Osteoblast (primary cell): ENCODE data around the gene MYH16. TPM values are rescaled to one million over a fixed set of nuclear protein-coding genes. Genes with fewer than 3 reads are reported as not detected.
"Not testable (repeated sequence)": the region's sequence is repeated elsewhere in the genome, so short reads cannot be mapped to it uniquely, and the experiment has no call there.

Experiments
- DNase-seq: peaks from one replicate; pipeline ENCODE4 v3.0.0; 2011; ENCODE audit warnings: low spot score, mixed read lengths; ENCODE audit not compliant: insufficient read length; ENCODE audit errors: missing footprints
- H2AFZ ChIP-seq: 2 replicates; pipeline ENCODE4 v1.6.0; 2011; ENCODE audit warnings: mild to moderate bottlenecking, low read length
- H3K27ac ChIP-seq: 2 replicates; pipeline ENCODE4 v1.5.1; 2011; ENCODE audit warnings: mild to moderate bottlenecking, low read depth, low read length, moderate library complexity
- H3K27me3 ChIP-seq: 2 replicates; pipeline ENCODE4 v1.6.0; 2012; ENCODE audit warnings: mild to moderate bottlenecking, control low read depth, inconsistent platforms, low read length, moderate library complexity; ENCODE audit not compliant: insufficient read depth
- H3K36me3 ChIP-seq: 2 replicates; pipeline ENCODE4 v1.5.1; 2011; ENCODE audit warnings: mild to moderate bottlenecking, low read length, control low read depth, moderate library complexity; ENCODE audit not compliant: insufficient read depth
- H3K4me1 ChIP-seq: 2 replicates; pipeline ENCODE4 v1.5.1; 2011; ENCODE audit warnings: mild to moderate bottlenecking, low read length, control low read depth, moderate library complexity; ENCODE audit not compliant: insufficient read depth
- H3K4me2 ChIP-seq: 2 replicates; pipeline ENCODE4 v1.6.0; 2011; ENCODE audit warnings: mild to moderate bottlenecking, low read length; ENCODE audit not compliant: insufficient read depth
- H3K4me3 ChIP-seq: fragments of 200-600 bp; sonication (generic); 3 replicates; pipeline ENCODE4 v1.5.1; 2012; ENCODE audit warnings: mild to moderate bottlenecking, low read length, inconsistent platforms; ENCODE audit not compliant: insufficient read depth
- H3K79me2 ChIP-seq: 2 replicates; pipeline ENCODE4 v1.6.0; 2012; ENCODE audit warnings: mild to moderate bottlenecking, low read length, control low read depth, inconsistent platforms; ENCODE audit not compliant: insufficient read depth
- H3K9me3 ChIP-seq: 2 replicates; pipeline ENCODE4 v1.5.1; 2011; ENCODE audit warnings: low read depth, low read length, control low read depth
- H4K20me1 ChIP-seq: 2 replicates; pipeline ENCODE4 v1.6.0; 2012; ENCODE audit warnings: mild to moderate bottlenecking, low read length, control low read depth; ENCODE audit not compliant: insufficient read depth
- total RNA-seq: library from RNA; depleted of rRNA; stranded (reverse); fragments of >200 nt; gene quantifications from 2 replicates; pipeline ENCODE4 v1.2.3, GENCODE V29; 2012
- TF ChIP-seq, protein P1 (sequence below): IDR thresholded peaks from 2 replicates; pipeline ENCODE4 v1.5.1; 2011; ENCODE audit warnings: mild to moderate bottlenecking, low read depth, low read length, moderate library complexity; ENCODE audit errors: extremely low read depth

MYH16 gene
- total RNA-seq, 1 donor: not detected

DNA sequence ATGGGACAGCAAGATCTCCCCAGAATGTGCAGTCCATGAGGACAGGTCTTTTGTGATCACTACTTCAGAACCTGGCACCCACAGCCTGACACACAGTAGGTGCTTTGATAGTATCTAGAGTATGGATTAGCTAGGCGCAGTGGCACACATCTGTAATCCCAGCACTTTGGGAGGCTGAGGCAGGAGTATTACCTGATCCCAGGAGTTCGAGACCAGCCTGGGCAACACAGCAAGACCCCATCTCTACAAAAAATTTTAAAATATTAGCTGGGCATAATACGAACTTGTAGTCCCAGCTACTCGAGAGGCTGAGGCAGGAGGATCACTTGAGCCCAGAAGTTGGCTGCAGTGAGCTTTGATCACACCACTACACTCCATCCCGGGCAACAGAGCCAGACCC, 79.6 kb downstream of the MYH16 start:
- no peak overlapping the region for H3K4me3 ChIP-seq
- H2AFZ ChIP-seq: no peak overlapping the region
- TF ChIP-seq, protein P1, sequence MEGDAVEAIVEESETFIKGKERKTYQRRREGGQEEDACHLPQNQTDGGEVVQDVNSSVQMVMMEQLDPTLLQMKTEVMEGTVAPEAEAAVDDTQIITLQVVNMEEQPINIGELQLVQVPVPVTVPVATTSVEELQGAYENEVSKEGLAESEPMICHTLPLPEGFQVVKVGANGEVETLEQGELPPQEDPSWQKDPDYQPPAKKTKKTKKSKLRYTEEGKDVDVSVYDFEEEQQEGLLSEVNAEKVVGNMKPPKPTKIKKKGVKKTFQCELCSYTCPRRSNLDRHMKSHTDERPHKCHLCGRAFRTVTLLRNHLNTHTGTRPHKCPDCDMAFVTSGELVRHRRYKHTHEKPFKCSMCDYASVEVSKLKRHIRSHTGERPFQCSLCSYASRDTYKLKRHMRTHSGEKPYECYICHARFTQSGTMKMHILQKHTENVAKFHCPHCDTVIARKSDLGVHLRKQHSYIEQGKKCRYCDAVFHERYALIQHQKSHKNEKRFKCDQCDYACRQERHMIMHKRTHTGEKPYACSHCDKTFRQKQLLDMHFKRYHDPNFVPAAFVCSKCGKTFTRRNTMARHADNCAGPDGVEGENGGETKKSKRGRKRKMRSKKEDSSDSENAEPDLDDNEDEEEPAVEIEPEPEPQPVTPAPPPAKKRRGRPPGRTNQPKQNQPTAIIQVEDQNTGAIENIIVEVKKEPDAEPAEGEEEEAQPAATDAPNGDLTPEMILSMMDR: no peak
- no peak overlapping the region for H3K27ac ChIP-seq
- no peaks in the 10 kb centered on the region for H3K4me1 ChIP-seq
- peaks cover 4% of the 10 kb centered on the region for H4K20me1 ChIP-seq
- peaks cover 66% of the 10 kb centered on the region for H3K36me3 ChIP-seq
- no peaks in the 10 kb centered on the region for H3K9me3 ChIP-seq
- peaks cover 3% of the 10 kb centered on the region for H3K79me2 ChIP-seq
- H3K27me3 ChIP-seq: no peaks in the 10 kb centered on the region
- no peak for DNase-seq
- no peak overlapping the region for H3K4me2 ChIP-seq

GRCh38 chr7:99355098-99355497, 82.5 kb downstream of the MYH16 start:
- TF ChIP-seq, protein P1: no peak
- H2AFZ ChIP-seq: no peak overlapping the region
- H4K20me1 ChIP-seq: peaks cover 2% of the 10 kb centered on the region
- H3K27ac ChIP-seq: no peak overlapping the region
- H3K36me3 ChIP-seq: peaks cover 68% of the 10 kb centered on the region
- H3K9me3 ChIP-seq: no peaks in the 10 kb centered on the region
- peaks cover 6% of the 10 kb centered on the region for H3K79me2 ChIP-seq
- DNase-seq: no peak
- no peak overlapping the region for H3K4me3 ChIP-seq
- no peaks in the 10 kb centered on the region for H3K27me3 ChIP-seq
- H3K4me2 ChIP-seq: no peak overlapping the region
- no peaks in the 10 kb centered on the region for H3K4me1 ChIP-seq

DNA sequence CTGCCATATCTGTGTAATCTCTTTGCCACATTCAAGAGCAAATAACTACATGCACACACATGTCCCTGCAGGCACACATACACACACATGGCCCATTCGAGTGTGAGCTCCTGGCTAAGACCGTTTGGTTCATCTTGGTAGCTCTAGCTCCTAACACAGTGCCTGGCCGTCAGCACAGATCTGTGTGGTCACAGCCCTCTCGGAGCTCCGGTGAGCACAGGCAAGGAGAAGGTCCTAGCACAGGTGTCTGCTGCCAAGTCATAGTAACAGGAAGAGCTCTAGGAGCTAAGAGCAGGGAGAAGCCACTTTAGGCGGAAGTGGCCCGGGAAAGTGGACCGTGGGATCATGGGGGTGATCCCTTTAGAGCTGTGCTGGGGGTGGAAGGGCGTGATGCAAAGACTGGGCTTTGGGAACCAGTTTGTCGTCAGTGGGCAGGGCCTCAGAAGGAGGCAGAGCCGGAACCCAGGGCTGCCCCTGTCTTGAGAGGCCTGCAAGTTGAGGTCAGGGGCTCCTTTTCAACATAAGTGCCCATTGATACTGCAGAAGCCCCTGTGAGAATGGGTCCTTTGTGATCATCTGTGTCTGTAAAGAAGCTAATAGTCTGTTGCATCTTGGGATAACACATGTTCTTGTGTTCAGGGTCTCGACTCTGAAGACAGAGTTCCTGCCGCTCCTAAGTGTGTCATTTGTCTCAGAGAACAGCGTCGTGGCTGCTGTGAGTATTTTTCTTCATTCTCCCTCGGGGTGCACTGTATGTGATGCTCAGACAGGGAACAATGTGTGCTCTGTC, 85.3 kb downstream of the MYH16 start:
- peaks cover 3% of the 10 kb centered on the region for H3K4me1 ChIP-seq
- peaks cover 69% of the 10 kb centered on the region for H3K36me3 ChIP-seq
- no peaks in the 10 kb centered on the region for H3K9me3 ChIP-seq
- H4K20me1 ChIP-seq: peaks cover 7% of the 10 kb centered on the region
- no peak overlapping the region for H3K4me2 ChIP-seq
- TF ChIP-seq, protein P1: no peak
- H3K79me2 ChIP-seq: peaks cover 4% of the 10 kb centered on the region
- H3K4me3 ChIP-seq: no peak overlapping the region
- H3K27me3 ChIP-seq: no peaks in the 10 kb centered on the region
- no peak overlapping the region for H2AFZ ChIP-seq
- no peak overlapping the region for H3K27ac ChIP-seq
- peak; percentile 63 for DNase-seq

- not testable (repeated sequence) for H3K79me2 ChIP-seq, H2AFZ ChIP-seq
- peaks cover 71% of the 10 kb centered on the region for H3K36me3 ChIP-seq
Measured at GRCh38 chr7:99358521-99358920, 85.9 kb downstream of the MYH16 start.

More at GRCh38 chr7:99358521-99358920, 85.9 kb downstream of the MYH16 start:
- not testable (repeated sequence) for H3K27me3 ChIP-seq, H3K27ac ChIP-seq, H3K4me3 ChIP-seq, H3K4me2 ChIP-seq, H3K4me1 ChIP-seq, H3K9me3 ChIP-seq, DNase-seq
- H4K20me1 ChIP-seq: peaks cover 11% of the 10 kb centered on the region
